WTC11 (cell line): ENCODE results near the gene S100B. TPM values are rescaled to one million over a fixed set of nuclear protein-coding genes. Genes with fewer than 3 reads are reported as not detected.
"Not testable (repeated sequence)": the region's sequence is repeated elsewhere in the genome, so short reads cannot be mapped to it uniquely, and the experiment has no call there.

Source experiments
- ATAC-seq: fragments of 200-7000 bp; cut with Tn5 transposase; 2 replicates; pipeline ENCODE4 v1.10.0; 2021; ENCODE audit warnings: mild to moderate bottlenecking, moderate library complexity
- CTCF ChIA-PET: fragments of 300-600 bp; sonication (Branson Sonifier 250); formaldehyde crosslinking; loops from one replicate; lab custom pipeline; 2021; ENCODE audit warnings: antibody characterized with exemption; lab: Charles Lee
- POLR2A ChIA-PET: fragments of 350-600 bp; sonication (Branson Sonifier 250); formaldehyde crosslinking; loops from one replicate; lab custom pipeline; 2021; ENCODE audit warnings: antibody characterized with exemption; lab: Charles Lee
- DNase-seq: peaks from one replicate; pipeline ENCODE4 v3.0.0; 2021; ENCODE audit warnings: low spot score
- H3K27ac Mint-ChIP-seq: 2 replicates; pipeline ENCODE4 v1.8.0; 2021; ENCODE audit warnings: mixed read lengths
- H3K27me3 Mint-ChIP-seq: 2 replicates; pipeline ENCODE4 v1.8.0; 2021; ENCODE audit warnings: low read depth, mild to moderate bottlenecking, moderate library complexity, mixed read lengths
- H3K36me3 Mint-ChIP-seq: 2 replicates; pipeline ENCODE4 v1.8.0; 2021; ENCODE audit warnings: mixed read lengths
- H3K4me1 Mint-ChIP-seq: 2 replicates; pipeline ENCODE4 v1.8.0; 2022; ENCODE audit warnings: mixed read lengths
- H3K4me3 Mint-ChIP-seq: 2 replicates; pipeline ENCODE4 v1.8.0; 2021; ENCODE audit warnings: mild to moderate bottlenecking, moderate library complexity, mixed read lengths
- H3K9me3 Mint-ChIP-seq: 2 replicates; pipeline ENCODE4 v1.8.0; 2021; ENCODE audit warnings: mixed read lengths
- JAZF1 ChIP-seq: fragments of 250-450 bp; sonication (Bioruptor Pico); IDR thresholded peaks from 2 replicates; pipeline ENCODE4 v1.9.0; 2021; ENCODE audit warnings: moderate library complexity, mild to moderate bottlenecking, inconsistent platforms
- NFYB ChIP-seq: sonication (generic); formaldehyde crosslinking; conservative IDR thresholded peaks from 2 replicates; pipeline ENCODE4 v1.8.0; 2022; ENCODE audit warnings: low read depth, missing genetic modification reagents
- STAT6 ChIP-seq: sonication (generic); formaldehyde crosslinking; conservative IDR thresholded peaks from 2 replicates; pipeline ENCODE4 v1.8.1; 2023; ENCODE audit warnings: mild to moderate bottlenecking, low read depth, missing genetic modification reagents, moderate library complexity
- ZNF416 ChIP-seq: fragments of 250-450 bp; sonication (Bioruptor Pico); IDR thresholded peaks from 2 replicates; pipeline ENCODE4 v1.9.0; 2021; ENCODE audit warnings: mild to moderate bottlenecking, inconsistent platforms
- ZNF425 ChIP-seq: fragments of 250-450 bp; sonication (Bioruptor Pico); conservative IDR thresholded peaks from 2 replicates; pipeline ENCODE4 v1.9.0; 2021; ENCODE audit warnings: mild to moderate bottlenecking
- ZNF671 ChIP-seq: fragments of 250-450 bp; sonication (Bioruptor Pico); IDR thresholded peaks from 2 replicates; pipeline ENCODE4 v1.8.0; 2021; ENCODE audit warnings: mild to moderate bottlenecking
- ZSCAN18 ChIP-seq: fragments of 250-450 bp; sonication (Bioruptor Pico); IDR thresholded peaks from 2 replicates; pipeline ENCODE4 v2.1.2; 2022; ENCODE audit warnings: mild to moderate bottlenecking, moderate library complexity
- total RNA-seq: library from RNA; stranded (reverse); gene quantifications from 3 replicates; pipeline ENCODE4 v1.2.3, GENCODE V29; 2021
- TF ChIP-seq, protein P1 (sequence below): fragments of 200-600 bp; IDR thresholded peaks from 2 replicates; pipeline ENCODE4 v1.8.0; 2022; ENCODE audit warnings: antibody characterized with exemption
- TF ChIP-seq, protein P2 (sequence below): fragments of 250-450 bp; sonication (Bioruptor Pico); IDR thresholded peaks from 2 replicates; pipeline ENCODE4 v1.9.0; 2021; ENCODE audit warnings: mild to moderate bottlenecking
- TF ChIP-seq, protein P3 (sequence below): sonication (generic); formaldehyde crosslinking; IDR thresholded peaks from 2 replicates; pipeline ENCODE4 v1.8.0; 2022; ENCODE audit warnings: mild to moderate bottlenecking, missing genetic modification reagents
- TF ChIP-seq, protein P4 (sequence below): sonication (generic); formaldehyde crosslinking; IDR thresholded peaks from 2 replicates; pipeline ENCODE4 v1.8.0; 2022; ENCODE audit warnings: mild to moderate bottlenecking, missing genetic modification reagents

S100B gene
- total RNA-seq, 1 experiment from 2014 or later, result 0.46 TPM

DNA sequence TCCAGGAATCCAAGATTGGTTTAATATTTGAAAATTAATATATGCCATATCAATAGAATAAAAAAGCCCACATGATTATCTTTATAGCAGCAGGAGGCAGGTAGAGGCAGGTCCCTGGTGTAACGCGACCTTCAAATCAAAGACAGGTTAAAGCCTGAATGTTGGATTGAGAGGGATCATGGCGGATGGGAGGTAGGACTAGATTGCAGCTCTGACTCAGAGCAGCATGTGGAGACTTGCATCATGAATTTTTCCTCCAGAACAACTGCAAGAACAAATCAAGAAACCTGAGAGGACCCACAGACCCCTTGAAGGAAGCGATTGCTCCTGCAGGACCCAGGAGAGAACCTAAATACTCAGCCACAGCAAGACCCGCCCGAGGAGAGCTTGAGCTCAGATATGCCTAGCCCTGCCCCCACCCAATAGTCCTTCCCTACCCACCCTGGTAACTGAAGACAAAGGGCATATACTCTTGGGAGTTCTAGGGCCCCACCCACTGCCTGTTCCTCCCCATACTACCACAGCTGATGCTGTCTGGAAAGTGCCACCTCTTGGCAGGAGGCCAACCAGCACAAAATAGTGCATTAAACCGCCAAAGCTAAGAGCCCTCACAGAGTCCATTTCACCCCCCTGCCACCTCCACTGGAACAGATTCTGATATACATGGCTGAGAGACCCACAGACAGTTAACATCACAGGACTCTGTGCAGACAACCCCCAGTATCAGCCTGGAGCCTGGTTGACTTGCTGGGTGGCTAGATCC, 19.5 kb downstream of the S100B start (continued):
- TF ChIP-seq ZNF425 (CRISPR knock-in tag) (no peak), ZNF671 (CRISPR knock-in tag) (no peak), JAZF1 (no peak), STAT6 (CRISPR knock-in tag) (no peak), ZSCAN18 (CRISPR knock-in tag) (no peak), NFYB (CRISPR knock-in tag) (no peak), ZNF416 (CRISPR knock-in tag) (no peak)
- TF ChIP-seq, protein P1, sequence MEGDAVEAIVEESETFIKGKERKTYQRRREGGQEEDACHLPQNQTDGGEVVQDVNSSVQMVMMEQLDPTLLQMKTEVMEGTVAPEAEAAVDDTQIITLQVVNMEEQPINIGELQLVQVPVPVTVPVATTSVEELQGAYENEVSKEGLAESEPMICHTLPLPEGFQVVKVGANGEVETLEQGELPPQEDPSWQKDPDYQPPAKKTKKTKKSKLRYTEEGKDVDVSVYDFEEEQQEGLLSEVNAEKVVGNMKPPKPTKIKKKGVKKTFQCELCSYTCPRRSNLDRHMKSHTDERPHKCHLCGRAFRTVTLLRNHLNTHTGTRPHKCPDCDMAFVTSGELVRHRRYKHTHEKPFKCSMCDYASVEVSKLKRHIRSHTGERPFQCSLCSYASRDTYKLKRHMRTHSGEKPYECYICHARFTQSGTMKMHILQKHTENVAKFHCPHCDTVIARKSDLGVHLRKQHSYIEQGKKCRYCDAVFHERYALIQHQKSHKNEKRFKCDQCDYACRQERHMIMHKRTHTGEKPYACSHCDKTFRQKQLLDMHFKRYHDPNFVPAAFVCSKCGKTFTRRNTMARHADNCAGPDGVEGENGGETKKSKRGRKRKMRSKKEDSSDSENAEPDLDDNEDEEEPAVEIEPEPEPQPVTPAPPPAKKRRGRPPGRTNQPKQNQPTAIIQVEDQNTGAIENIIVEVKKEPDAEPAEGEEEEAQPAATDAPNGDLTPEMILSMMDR, result no peak

DNA sequence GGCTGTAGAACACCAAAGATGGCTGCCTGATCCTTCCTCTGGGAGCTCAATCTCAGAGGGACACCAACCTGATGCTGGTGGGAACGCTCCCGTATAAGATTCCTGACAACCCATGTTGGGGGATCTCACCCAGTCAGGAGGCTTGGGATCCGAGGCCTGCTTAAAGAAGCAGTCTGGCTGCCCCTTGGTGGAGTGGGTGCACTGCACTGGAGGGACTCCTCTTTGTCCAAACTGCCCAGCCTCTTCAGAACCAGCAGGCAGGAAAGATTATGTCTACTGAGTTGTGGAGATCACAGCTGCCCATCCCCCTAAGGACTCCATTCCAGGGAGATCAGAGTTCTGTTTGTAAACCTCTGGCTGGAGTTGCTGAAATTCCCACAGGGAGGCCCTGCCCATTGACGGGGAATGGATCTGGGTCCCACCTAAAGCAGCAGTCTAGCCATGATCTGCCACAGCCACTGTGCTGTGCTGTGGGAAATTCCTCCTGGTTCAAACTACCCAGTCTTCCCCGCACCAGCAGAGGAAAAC, 23.0 kb downstream of the S100B start:
- DNase-seq (no peak), ATAC-seq (no peak)
- Mint-ChIP-seq H3K9me3 (peaks cover 75% of the 10 kb centered on the region), H3K4me3 (no peak overlapping the region), H3K27ac (no peak overlapping the region), H3K36me3 (peaks cover 32% of the 10 kb centered on the region), H3K27me3 (no peaks in the 10 kb centered on the region; the same call in 1 of the 2 replicates), H3K4me1 (no peaks in the 10 kb centered on the region)
- CTCF ChIA-PET, result no interaction called here
- TF ChIP-seq, protein P2, sequence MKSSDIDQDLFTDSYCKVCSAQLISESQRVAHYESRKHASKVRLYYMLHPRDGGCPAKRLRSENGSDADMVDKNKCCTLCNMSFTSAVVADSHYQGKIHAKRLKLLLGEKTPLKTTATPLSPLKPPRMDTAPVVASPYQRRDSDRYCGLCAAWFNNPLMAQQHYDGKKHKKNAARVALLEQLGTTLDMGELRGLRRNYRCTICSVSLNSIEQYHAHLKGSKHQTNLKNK, result no peak
- TF ChIP-seq, protein P3, sequence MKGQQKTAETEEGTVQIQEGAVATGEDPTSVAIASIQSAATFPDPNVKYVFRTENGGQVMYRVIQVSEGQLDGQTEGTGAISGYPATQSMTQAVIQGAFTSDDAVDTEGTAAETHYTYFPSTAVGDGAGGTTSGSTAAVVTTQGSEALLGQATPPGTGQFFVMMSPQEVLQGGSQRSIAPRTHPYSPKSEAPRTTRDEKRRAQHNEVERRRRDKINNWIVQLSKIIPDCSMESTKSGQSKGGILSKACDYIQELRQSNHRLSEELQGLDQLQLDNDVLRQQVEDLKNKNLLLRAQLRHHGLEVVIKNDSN (CRISPR knock-in tag), result no peak
- TF ChIP-seq, protein P4, sequence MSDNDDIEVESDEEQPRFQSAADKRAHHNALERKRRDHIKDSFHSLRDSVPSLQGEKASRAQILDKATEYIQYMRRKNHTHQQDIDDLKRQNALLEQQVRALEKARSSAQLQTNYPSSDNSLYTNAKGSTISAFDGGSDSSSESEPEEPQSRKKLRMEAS (CRISPR knock-in tag), result no peak
- POLR2A ChIA-PET, result no interaction called here

GRCh38 chr21:46579394-46579793, 25.5 kb downstream of the S100B start:
- not testable (repeated sequence) for H3K4me1 Mint-ChIP-seq

GRCh38 chr21:46577786-46578185, 27.1 kb downstream of the S100B start:
- H3K9me3 Mint-ChIP-seq, result peaks cover 45% of the 10 kb centered on the region
- DNase-seq, ATAC-seq, H3K27ac Mint-ChIP-seq, POLR2A ChIA-PET, CTCF ChIA-PET, H3K4me1 Mint-ChIP-seq, H3K4me3 Mint-ChIP-seq, H3K27me3 Mint-ChIP-seq: not testable (repeated sequence)
- peaks cover 26% of the 10 kb centered on the region for H3K36me3 Mint-ChIP-seq

More at GRCh38 chr21:46579394-46579793, 25.5 kb downstream of the S100B start:
- peaks cover 30% of the 10 kb centered on the region for H3K36me3 Mint-ChIP-seq
- POLR2A ChIA-PET, DNase-seq, H3K27me3 Mint-ChIP-seq, CTCF ChIA-PET, ATAC-seq, H3K27ac Mint-ChIP-seq, H3K4me3 Mint-ChIP-seq: not testable (repeated sequence)
- peaks cover 58% of the 10 kb centered on the region for H3K9me3 Mint-ChIP-seq
